ENCODE data around the gene ANGPTL8.

GRCh38 chr19:11190501-11190900 lies 48.9 kb upstream of the ANGPTL8 start:
- TF ChIP-seq CTCF (IDR thresholded peaks at IDR 0.05) (no peak), POLR2A (IDR thresholded peaks at IDR 0.05) (no peak)
